GM21526 (cell line): ENCODE measurements around the gene EBP.

Source experiments
- ATAC-seq: cut with Tn5 transposase; IDR thresholded peaks from one replicate; pipeline ENCODE4 v1.9.1; 2021; ENCODE audit warnings: moderate library complexity; ENCODE audit not compliant: unreplicated experiment, low FRiP score

EBP gene

GRCh38 chrX:48521353-48522243, at the start of gene EBP:
TSS of gene EBP (plus strand) at chrX:48521808. CDS start at chrX:48523772, 1,964 bp downstream.
- ATAC-seq, result peak; percentile 86

- ATAC-seq, result no peak
These were observed 49.4 kb upstream of the EBP start for GRCh38 chrX:48472225-48472624.

GRCh38 chrX:48472851-48473703, 48.5 kb upstream of the EBP start:
- ATAC-seq, result no peak

- ATAC-seq, result no peak
These were observed 48.0 kb upstream of the EBP start for GRCh38 chrX:48473704-48473990.

GRCh38 chrX:48474127-48474526, 47.5 kb upstream of the EBP start:
- ATAC-seq, result no peak

GRCh38 chrX:48474581-48474980, 47.0 kb upstream of the EBP start:
- ATAC-seq, result no peak

- no peak for ATAC-seq
These were observed 46.3 kb upstream of the EBP start for GRCh38 chrX:48475296-48475695.

GRCh38 chrX:48475774-48476577, 45.6 kb upstream of the EBP start, which contains the start of gene FTSJ1:
TSS of gene FTSJ1 (plus strand) at chrX:48476199. CDS start at chrX:48478048, 1,849 bp downstream.
- peak; percentile 69 for ATAC-seq

GRCh38 chrX:48476919-48477318, 44.7 kb upstream of the EBP start:
- ATAC-seq, result no peak

GRCh38 chrX:48477960-48478755, 43.5 kb upstream of the EBP start:
- ATAC-seq, result no peak

- ATAC-seq, result no peak
These were observed 42.8 kb upstream of the EBP start for GRCh38 chrX:48478806-48479205.

GRCh38 chrX:48480142-48480541, 41.5 kb upstream of the EBP start:
- no peak for ATAC-seq

GRCh38 chrX:48480583-48480982, 41.0 kb upstream of the EBP start:
- ATAC-seq, result no peak

GRCh38 chrX:48482526-48482925, 39.1 kb upstream of the EBP start:
- no peak for ATAC-seq

GRCh38 chrX:48487362-48487798, 34.2 kb upstream of the EBP start:
- no peak for ATAC-seq

- ATAC-seq, result no peak
These were observed 33.6 kb upstream of the EBP start for GRCh38 chrX:48488034-48488433.

GRCh38 chrX:48489296-48489695, 32.3 kb upstream of the EBP start:
- ATAC-seq, result no peak

GRCh38 chrX:48489892-48490291, 31.7 kb upstream of the EBP start:
- ATAC-seq, result no peak

- no peak for ATAC-seq
These were observed 30.9 kb upstream of the EBP start for GRCh38 chrX:48490661-48491060.

GRCh38 chrX:48491809-48492208, 29.8 kb upstream of the EBP start:
- ATAC-seq, result no peak
